OCI-LY1 (cell line): ENCODE data around the gene MTHFSD.

Experiments used
- CTCF ChIP-seq: fragments of 200-600 bp; sonication (generic), shearing (Covaris generic); IDR thresholded peaks from 2 replicates; pipeline ENCODE4 v1.5.1; 2017; ENCODE audit warnings: mild to moderate bottlenecking, antibody characterized with exemption, low read length, moderate library complexity, mixed read lengths
- EZH2 ChIP-seq: fragments of 200-600 bp; sonication (generic), shearing (Covaris generic); IDR thresholded peaks from 2 replicates; pipeline ENCODE4 v1.8.0; 2017; ENCODE audit warnings: borderline replicate concordance, mixed run types, mild to moderate bottlenecking, antibody characterized with exemption, low read length, moderate library complexity, mixed read lengths

GRCh38 chr16:86590501-86591144 is 35.6 kb upstream of the MTHFSD start:
- TF ChIP-seq CTCF (no peak), EZH2 (no peak)
